Sigmoid colon (tissue), 4 donors: ENCODE measurements around the gene ATP6V0E1.

Experiments
- EP300 ChIP-seq, 4 donors: sonication (generic); formaldehyde crosslinking; IDR thresholded peaks; one replicate each; pipeline ENCODE4 v1.6.1; 2017; ENCODE audit warnings: antibody characterized with exemption in 4 of 4
- POLR2A ChIP-seq, 2 donors: fragments of 450-650 bp; IDR thresholded peaks; one replicate each; pipeline ENCODE4 v1.6.1; 2016; ENCODE audit warnings: antibody characterized with exemption in 2 of 2, mild to moderate bottlenecking in 2 of 2, moderate library complexity in 2 of 2
- POLR2AphosphoS5 ChIP-seq, 4 donors: sonication (generic); formaldehyde crosslinking; IDR thresholded peaks; one replicate each; pipeline ENCODE4 v1.6.1; 2017; ENCODE audit warnings: antibody characterized with exemption in 4 of 4
- TF ChIP-seq, protein P1 (sequence below), 4 experiments: fragments of 450-650 bp in 3 of 4; fragments of 200-600 bp in 1 of 4; IDR thresholded peaks; one replicate each; pipeline ENCODE4 v1.5.1; 2016 to 2019; ENCODE audit warnings: antibody characterized with exemption in 4 of 4, mild to moderate bottlenecking in 3 of 4, moderate library complexity in 2 of 4

GRCh38 chr5:173004013-173004412, 20.4 kb downstream of the ATP6V0E1 start:
- TF ChIP-seq POLR2AphosphoS5 (IDR thresholded peaks at IDR 0.05), result no peak
- TF ChIP-seq, protein P1, sequence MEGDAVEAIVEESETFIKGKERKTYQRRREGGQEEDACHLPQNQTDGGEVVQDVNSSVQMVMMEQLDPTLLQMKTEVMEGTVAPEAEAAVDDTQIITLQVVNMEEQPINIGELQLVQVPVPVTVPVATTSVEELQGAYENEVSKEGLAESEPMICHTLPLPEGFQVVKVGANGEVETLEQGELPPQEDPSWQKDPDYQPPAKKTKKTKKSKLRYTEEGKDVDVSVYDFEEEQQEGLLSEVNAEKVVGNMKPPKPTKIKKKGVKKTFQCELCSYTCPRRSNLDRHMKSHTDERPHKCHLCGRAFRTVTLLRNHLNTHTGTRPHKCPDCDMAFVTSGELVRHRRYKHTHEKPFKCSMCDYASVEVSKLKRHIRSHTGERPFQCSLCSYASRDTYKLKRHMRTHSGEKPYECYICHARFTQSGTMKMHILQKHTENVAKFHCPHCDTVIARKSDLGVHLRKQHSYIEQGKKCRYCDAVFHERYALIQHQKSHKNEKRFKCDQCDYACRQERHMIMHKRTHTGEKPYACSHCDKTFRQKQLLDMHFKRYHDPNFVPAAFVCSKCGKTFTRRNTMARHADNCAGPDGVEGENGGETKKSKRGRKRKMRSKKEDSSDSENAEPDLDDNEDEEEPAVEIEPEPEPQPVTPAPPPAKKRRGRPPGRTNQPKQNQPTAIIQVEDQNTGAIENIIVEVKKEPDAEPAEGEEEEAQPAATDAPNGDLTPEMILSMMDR (IDR thresholded peaks at IDR 0.05), result no peak
- no peak for TF ChIP-seq POLR2A (IDR thresholded peaks at IDR 0.05)
- TF ChIP-seq EP300 (IDR thresholded peaks at IDR 0.05), result no peak
